Mucosa of descending colon (tissue), 3 donors: ENCODE measurements around the gene EPHB3. TPM values are rescaled to one million over a fixed set of nuclear protein-coding genes. Genes with fewer than 3 reads are reported as not detected.

Source experiments
- ATAC-seq: fragments of 200-7000 bp; cut with Tn5 transposase; one replicate; pipeline ENCODE4 v1.9.1; 2020; ENCODE audit warnings: mild to moderate bottlenecking, moderate library complexity
- DNase-seq, 3 donors: peaks; one replicate each; pipeline ENCODE4 v3.0.0-alpha.2; 2020
- H3K36me3 ChIP-seq: fragments of 200-600 bp; one replicate; pipeline ENCODE4 v1.8.0; 2021; ENCODE audit warnings: low read depth, mild to moderate bottlenecking
- H3K4me1 ChIP-seq: fragments of 200-600 bp; one replicate; pipeline ENCODE4 v1.8.0; 2021; ENCODE audit warnings: low read depth, mild to moderate bottlenecking
- H3K4me3 ChIP-seq: fragments of 200-600 bp; one replicate; pipeline ENCODE4 v1.8.0; 2021; ENCODE audit warnings: mild to moderate bottlenecking
- H3K9me3 ChIP-seq: fragments of 200-600 bp; one replicate; pipeline ENCODE4 v1.8.0; 2021; ENCODE audit warnings: mild to moderate bottlenecking
- CTCF ChIP-seq: fragments of 200-600 bp; IDR thresholded peaks from one replicate; pipeline ENCODE4 v1.8.0; 2022; ENCODE audit warnings: antibody characterized with exemption, mild to moderate bottlenecking
- intact Hi-C, 2 donors: fragments of 100-400 bp; cut with DNase I in 1 of 2; cut with micrococcal nuclease in 1 of 2; formaldehyde crosslinking; loops; one replicate each; pipeline versions ENCODE4 v1.11.0 to v1.11.1; 2022; cut with DNase I, micrococcal nuclease
- total RNA-seq, 3 donors: library from RNA; stranded (reverse); fragmentation: NEBNext Ultra II Directional in 2 of 3; extraction: Animal tissue kit (Norgen Biotek cat#: 25700) in 2 of 3; gene quantifications; one replicate each; pipeline versions ENCODE4 v1.2.1 to v1.2.4, GENCODE V29; 2021 to 2023
- donor health status: DM: no; HTN: no; CAD: no; lungs with moderate emphysema.
- donor health status: DM: no; HTN: no; CAD: no.
- donor health status: DM: no; HTN: yes; CAD: no.

Gene EPHB3
- total RNA-seq, 3 donors from 2014 or later: 14.1 to 57.2 (median 33.6) TPM

GRCh38 chr3:184556582-184557347, 4.8 kb upstream of the EPHB3 start:
- no peak for ATAC-seq
- Histone ChIP-seq H3K4me1 (peaks cover 30% of the 10 kb centered on the region), H3K4me3 (no peak overlapping the region), H3K36me3 (no peaks in the 10 kb centered on the region), H3K9me3 (no peaks in the 10 kb centered on the region)
- no peak for DNase-seq
- TF ChIP-seq CTCF: no peak
- intact Hi-C loops: no loop called here

- Histone ChIP-seq H3K36me3 (no peaks in the 10 kb centered on the region), H3K9me3 (no peaks in the 10 kb centered on the region), H3K4me3 (no peak overlapping the region), H3K4me1 (peaks cover 30% of the 10 kb centered on the region)
- ATAC-seq (no peak), DNase-seq (peak in 1 of 3 donors; percentile 1)
- intact Hi-C loops: no loop called here
- no peak for TF ChIP-seq CTCF
Observed at GRCh38 chr3:184557348-184557950, 4.1 kb upstream of the EPHB3 start.

DNA sequence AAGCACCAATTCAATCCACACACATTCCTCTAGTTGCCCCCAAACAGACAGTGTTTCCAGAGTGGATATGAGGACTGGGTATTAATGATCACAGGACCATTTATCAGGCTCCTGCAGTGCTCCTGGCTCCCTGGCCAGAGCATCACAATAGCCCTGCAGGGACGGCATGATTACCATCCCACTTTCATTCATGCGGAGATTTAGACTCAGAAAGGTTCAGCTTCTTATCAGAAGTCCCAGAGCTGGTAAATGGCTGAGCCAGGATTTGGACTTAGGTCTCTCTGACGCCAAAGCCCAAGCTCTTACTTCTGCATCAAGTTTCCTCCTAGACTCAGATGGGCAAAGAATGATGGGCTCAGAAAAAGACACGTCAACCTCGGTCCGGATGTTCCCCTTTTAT, 2.9 kb upstream of the EPHB3 start:
- Histone ChIP-seq H3K4me3 (no peak overlapping the region), H3K4me1 (peaks cover 30% of the 10 kb centered on the region), H3K9me3 (no peaks in the 10 kb centered on the region), H3K36me3 (no peaks in the 10 kb centered on the region)
- DNase-seq (no peak), ATAC-seq (no peak)
- no peak for TF ChIP-seq CTCF
- intact Hi-C loops: no loop called here

DNA sequence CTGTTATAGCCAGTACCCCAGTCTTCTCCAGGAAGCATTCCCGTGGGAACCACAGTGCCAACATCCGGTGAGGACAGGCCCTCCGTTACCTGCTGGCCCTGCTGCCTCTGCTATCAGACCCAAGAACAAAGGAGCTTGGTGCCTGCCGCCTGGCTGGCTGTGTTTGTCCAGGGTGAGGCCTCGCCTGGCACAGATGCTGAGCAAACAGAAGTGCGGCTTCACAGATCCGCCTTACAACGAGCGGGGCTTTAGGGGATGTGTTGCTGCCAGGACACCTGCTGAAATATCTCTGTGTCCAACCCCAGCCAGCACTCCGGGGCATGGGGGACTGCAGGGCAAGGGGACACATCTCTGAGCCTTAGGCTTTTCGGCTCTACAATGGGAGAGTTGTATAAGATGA, 2.2 kb upstream of the EPHB3 start:
- ATAC-seq (peak; percentile 67), DNase-seq (peak; percentile 84 to 91 (median 85))
- Histone ChIP-seq H3K4me1 (peaks cover 33% of the 10 kb centered on the region), H3K36me3 (no peaks in the 10 kb centered on the region), H3K9me3 (no peaks in the 10 kb centered on the region), H3K4me3 (no peak overlapping the region)
- TF ChIP-seq CTCF: no peak
- intact Hi-C loops: no loop called here

DNA sequence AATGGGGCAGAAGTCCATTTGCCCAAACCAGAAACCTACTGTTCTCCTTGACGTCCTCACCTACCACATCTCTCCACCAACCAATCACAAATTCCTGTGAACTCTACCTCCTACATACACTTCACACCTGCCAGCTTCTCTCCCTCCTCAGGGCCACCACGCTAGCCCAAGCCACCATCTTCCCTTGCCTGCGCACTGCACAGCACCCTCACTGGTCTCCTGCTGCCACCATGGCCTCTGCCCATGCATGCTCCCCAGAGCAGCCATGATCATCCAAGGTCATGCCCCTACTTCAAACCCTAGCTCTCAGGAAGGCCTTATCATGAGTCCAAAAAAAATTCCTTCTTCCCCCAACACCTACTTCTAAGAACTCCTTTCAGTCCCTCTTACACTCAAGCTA, 1.1 kb upstream of the EPHB3 start:
- no peak for TF ChIP-seq CTCF
- peaks cover 42% of the 10 kb centered on the region for H3K4me1 ChIP-seq
- H3K4me3 ChIP-seq: no peak overlapping the region
- peak in 2 of 3 donors; percentile 46 for DNase-seq
- intact Hi-C loops: no loop called here
- no peak for ATAC-seq
- H3K36me3 ChIP-seq: no peaks in the 10 kb centered on the region
- no peaks in the 10 kb centered on the region for H3K9me3 ChIP-seq
